CD14-positive monocyte (primary cell): ENCODE measurements around the gene GUCY1A1. TPM values are rescaled to one million over a fixed set of nuclear protein-coding genes. Genes with fewer than 3 reads are reported as not detected.

Source experiments
- DNase-seq, 3 donors: peaks; one replicate each; pipeline ENCODE4 v3.0.0-alpha.2; 2011 to 2022
- H2AFZ ChIP-seq: 2 replicates; pipeline ENCODE4 v1.6.0; 2012; ENCODE audit warnings: mild to moderate bottlenecking, low read depth, low read length, inconsistent platforms; ENCODE audit not compliant: insufficient read depth, poor library complexity, severe bottlenecking
- H3K27ac ChIP-seq, 2 donors: 1 replicate in 1 of 2; 2 replicates in 1 of 2; pipeline ENCODE4 v1.5.1; 2012 to 2013; ENCODE audit warnings: low read length in 2 of 2, control low read depth in 1 of 2, inconsistent platforms in 1 of 2, low read depth in 1 of 2, mild to moderate bottlenecking in 1 of 2
- H3K27me3 ChIP-seq, 2 donors: one replicate each; pipeline versions ENCODE4 v1.6.0 to v1.6.1; 2011 to 2013; ENCODE audit warnings: low read length in 2 of 2; ENCODE audit not compliant: control insufficient read depth in 2 of 2, insufficient read depth in 2 of 2
- H3K36me3 ChIP-seq, 2 donors: replicated peaks in 1 of 2; 1 replicate in 1 of 2; 2 replicates in 1 of 2; pipeline versions ENCODE4 v1.5.1 to v1.6.1; 2012 to 2013; ENCODE audit warnings: low read length in 2 of 2, control low read depth in 1 of 2, inconsistent platforms in 1 of 2, mild to moderate bottlenecking in 1 of 2; ENCODE audit not compliant: insufficient read depth in 2 of 2, control insufficient read depth in 1 of 2
- H3K4me1 ChIP-seq, 2 donors: 1 replicate in 1 of 2; 2 replicates in 1 of 2; pipeline versions ENCODE4 v1.5.1 to v1.6.1; 2012 to 2013; ENCODE audit warnings: low read length in 2 of 2, control low read depth in 1 of 2, inconsistent platforms in 1 of 2, mild to moderate bottlenecking in 1 of 2, moderate library complexity in 1 of 2; ENCODE audit not compliant: insufficient read depth in 2 of 2, control insufficient read depth in 1 of 2
- H3K4me2 ChIP-seq: replicated peaks from 2 replicates; pipeline ENCODE3; 2012; ENCODE audit warnings: low read length, moderate library complexity, mild to moderate bottlenecking; ENCODE audit not compliant: poor library complexity, severe bottlenecking; ENCODE audit errors: extremely low read depth
- H3K4me3 ChIP-seq, 3 experiments: fragments of 200-600 bp in 1 of 3; sonication (generic) in 1 of 3; replicated peaks in 1 of 3; 1 replicate in 2 of 3; 2 replicates in 1 of 3; pipeline ENCODE4 v1.5.1; 2011 to 2013; ENCODE audit warnings: low read length in 3 of 3, mild to moderate bottlenecking in 3 of 3, control low read depth in 2 of 3, low read depth in 2 of 3, inconsistent platforms in 1 of 3, moderate library complexity in 1 of 3
- H3K79me2 ChIP-seq: 2 replicates; pipeline ENCODE4 v1.6.0; 2012; ENCODE audit warnings: mild to moderate bottlenecking, control low read depth, inconsistent platforms, low read length, moderate library complexity; ENCODE audit not compliant: insufficient read depth
- H3K9ac ChIP-seq: 2 replicates; pipeline ENCODE4 v1.6.0; 2017; ENCODE audit warnings: low read length, mild to moderate bottlenecking; ENCODE audit not compliant: insufficient read depth, poor library complexity, severe bottlenecking
- H3K9me3 ChIP-seq, 2 donors: replicated peaks in 1 of 2; 1 replicate in 1 of 2; 2 replicates in 1 of 2; pipeline versions ENCODE4 v1.5.1 to v1.6.1; 2012 to 2013; ENCODE audit warnings: low read length in 2 of 2, control low read depth in 1 of 2; ENCODE audit not compliant: control insufficient read depth in 1 of 2, insufficient read depth in 1 of 2
- H4K20me1 ChIP-seq: 2 replicates; pipeline ENCODE4 v1.6.0; 2012; ENCODE audit warnings: mild to moderate bottlenecking, low read length, control low read depth, moderate library complexity; ENCODE audit not compliant: insufficient read depth
- H3K27ac Mint-ChIP-seq, 7 donors: one replicate each; pipeline ENCODE4 v1.8.0; 2020; ENCODE audit warnings: mild to moderate bottlenecking in 7 of 7, mixed read lengths in 7 of 7, moderate library complexity in 6 of 7, inconsistent platforms in 2 of 7
- H3K27me3 Mint-ChIP-seq, 3 donors: one replicate each; pipeline ENCODE4 v1.8.0; 2021 to 2022; ENCODE audit warnings: low read depth in 3 of 3, mild to moderate bottlenecking in 3 of 3, mixed read lengths in 3 of 3, moderate library complexity in 3 of 3, inconsistent platforms in 1 of 3
- H3K36me3 Mint-ChIP-seq, 2 donors: one replicate each; pipeline ENCODE4 v1.8.0; 2020; ENCODE audit warnings: mixed read lengths in 2 of 2, inconsistent platforms in 1 of 2, mild to moderate bottlenecking in 1 of 2
- H3K4me1 Mint-ChIP-seq: one replicate; pipeline ENCODE4 v1.8.0; 2020; ENCODE audit warnings: mild to moderate bottlenecking, mixed read lengths
- H3K4me3 Mint-ChIP-seq, 2 donors: one replicate each; pipeline ENCODE4 v1.8.0; 2020; ENCODE audit warnings: mild to moderate bottlenecking in 2 of 2, mixed read lengths in 2 of 2, moderate library complexity in 1 of 2
- H3K9me3 Mint-ChIP-seq, 7 donors: one replicate each; pipeline ENCODE4 v1.8.0; 2020 to 2022; ENCODE audit warnings: mixed read lengths in 7 of 7, mild to moderate bottlenecking in 6 of 7, moderate library complexity in 6 of 7, inconsistent platforms in 2 of 7
- WGBS: methylation state at CpG from one replicate; pipeline ENCODE4 v1.1.5; 2013; ENCODE audit warnings: missing lambda C conversion rate; ENCODE audit not compliant: insufficient coverage; 5-methylcytosine and 5-hydroxymethylcytosine counted together
- intact Hi-C, 2 donors: fragments of 100-400 bp; cut with micrococcal nuclease; formaldehyde crosslinking; loops; one replicate each; pipeline versions ENCODE4 v1.15.0 to v1.15.1; 2023
- polyA plus RNA-seq, 3 donors: library from polyadenylated mRNA; depleted of rRNA in 1 of 3; unstranded in 2 of 3; stranded (reverse) in 1 of 3; fragments of 300-500 nt in 2 of 3; fragments of >200 nt in 1 of 3; fragmentation: Illumina TruSeq in 2 of 3; gene quantifications; 1 replicate in 2 of 3; 2 replicates in 1 of 3; pipeline ENCODE4 v1.2.3, GENCODE V29; 2012 to 2021
- TF ChIP-seq, protein P1 (sequence below): fragments of 200-600 bp; IDR thresholded peaks from one replicate; pipeline ENCODE4 v1.8.0; 2022; ENCODE audit warnings: antibody characterized with exemption, mild to moderate bottlenecking

Gene GUCY1A1
- polyA plus RNA-seq, 3 donors, result 0.88 to 1.2 (median 0.95) TPM

DNA sequence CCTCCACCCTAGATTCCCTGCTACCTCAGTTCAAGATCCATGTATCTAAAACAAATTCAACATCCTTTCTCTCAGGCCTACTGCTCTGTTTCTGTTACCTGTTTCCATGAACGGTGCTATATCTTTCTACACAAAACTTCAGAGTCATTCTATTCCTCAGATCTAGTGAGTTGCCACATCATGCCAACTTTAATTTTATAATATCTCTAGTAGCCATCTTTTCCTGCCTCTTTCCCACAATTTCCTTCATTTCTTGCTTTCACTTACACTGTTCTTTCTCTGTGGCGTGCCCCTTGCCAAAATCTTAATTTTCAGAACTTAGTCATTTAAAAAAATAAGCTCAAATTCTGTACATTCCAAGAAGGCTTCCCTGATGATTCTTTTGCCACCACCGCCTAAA is 15.2 kb downstream of the GUCY1A1 start:
- peaks cover 0 to 3% (median 2%) of the 10 kb centered on the region in 3 donors for H3K27me3 Mint-ChIP-seq
- Histone ChIP-seq H2AFZ (peak overlapping the region; percentile 15), H3K4me3 (no peak overlapping the region), H3K79me2 (no peaks in the 10 kb centered on the region), H3K4me1 (peaks cover 15 to 39% of the 10 kb centered on the region in 2 donors), H3K36me3 (no peaks in the 10 kb centered on the region), H3K9ac (no peak overlapping the region), H3K27ac (no peak overlapping the region), H3K9me3 (no peaks in the 10 kb centered on the region), H3K27me3 (no peaks in the 10 kb centered on the region), H3K4me2 (no peak overlapping the region), H4K20me1 (no peaks in the 10 kb centered on the region)
- H3K36me3 Mint-ChIP-seq, result no peaks in the 10 kb centered on the region
- H3K4me1 Mint-ChIP-seq, result peaks cover 37% of the 10 kb centered on the region
- intact Hi-C loops, result no loop called here
- H3K27ac Mint-ChIP-seq, result peak overlapping the region in 2 of 7 donors; percentile 9 to 43
- WGBS, result 0% methylated on average over 2 of the region's 3 CpGs
- H3K9me3 Mint-ChIP-seq, result no peaks in the 10 kb centered on the region
- no peak for DNase-seq
- H3K4me3 Mint-ChIP-seq, result no peak overlapping the region
- TF ChIP-seq, protein P1, sequence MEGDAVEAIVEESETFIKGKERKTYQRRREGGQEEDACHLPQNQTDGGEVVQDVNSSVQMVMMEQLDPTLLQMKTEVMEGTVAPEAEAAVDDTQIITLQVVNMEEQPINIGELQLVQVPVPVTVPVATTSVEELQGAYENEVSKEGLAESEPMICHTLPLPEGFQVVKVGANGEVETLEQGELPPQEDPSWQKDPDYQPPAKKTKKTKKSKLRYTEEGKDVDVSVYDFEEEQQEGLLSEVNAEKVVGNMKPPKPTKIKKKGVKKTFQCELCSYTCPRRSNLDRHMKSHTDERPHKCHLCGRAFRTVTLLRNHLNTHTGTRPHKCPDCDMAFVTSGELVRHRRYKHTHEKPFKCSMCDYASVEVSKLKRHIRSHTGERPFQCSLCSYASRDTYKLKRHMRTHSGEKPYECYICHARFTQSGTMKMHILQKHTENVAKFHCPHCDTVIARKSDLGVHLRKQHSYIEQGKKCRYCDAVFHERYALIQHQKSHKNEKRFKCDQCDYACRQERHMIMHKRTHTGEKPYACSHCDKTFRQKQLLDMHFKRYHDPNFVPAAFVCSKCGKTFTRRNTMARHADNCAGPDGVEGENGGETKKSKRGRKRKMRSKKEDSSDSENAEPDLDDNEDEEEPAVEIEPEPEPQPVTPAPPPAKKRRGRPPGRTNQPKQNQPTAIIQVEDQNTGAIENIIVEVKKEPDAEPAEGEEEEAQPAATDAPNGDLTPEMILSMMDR, result no peak

DNA sequence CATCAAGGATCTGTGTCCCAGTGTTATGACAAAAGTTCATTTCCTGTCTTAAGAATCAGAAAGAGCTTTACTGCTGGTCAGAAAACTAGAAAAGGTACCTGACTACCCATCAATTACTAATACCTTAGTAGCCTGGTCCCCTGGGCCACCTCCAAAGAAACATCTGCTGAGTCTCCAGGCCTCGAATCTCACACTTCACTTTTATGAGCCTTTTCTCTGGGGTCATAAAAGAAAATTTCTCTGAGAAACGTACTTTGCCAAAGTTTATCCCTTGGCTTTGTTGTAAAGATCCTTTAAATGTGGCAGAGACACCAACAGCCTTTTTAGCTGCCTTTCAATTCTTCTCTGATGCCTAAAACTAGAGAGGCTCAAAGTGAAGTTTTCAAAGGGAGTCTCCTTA is 17.8 kb downstream of the GUCY1A1 start:
- H3K4me2 ChIP-seq, result no peak overlapping the region
- no peak overlapping the region for H3K4me3 Mint-ChIP-seq
- peaks cover 9 to 34% of the 10 kb centered on the region in 2 donors for H3K4me1 ChIP-seq
- no peaks in the 10 kb centered on the region for H3K9me3 ChIP-seq
- peaks cover 32% of the 10 kb centered on the region for H3K4me1 Mint-ChIP-seq
- peaks cover 0 to 3% (median 2%) of the 10 kb centered on the region in 3 donors for H3K27me3 Mint-ChIP-seq
- no peak overlapping the region for H3K27ac ChIP-seq
- H3K9me3 Mint-ChIP-seq, result peaks cover 0 to 1% (median 0%) of the 10 kb centered on the region in 7 donors
- no peak overlapping the region for H3K27ac Mint-ChIP-seq
- DNase-seq, result no peak
- H3K4me3 ChIP-seq, result no peak overlapping the region
- H3K36me3 Mint-ChIP-seq, result no peaks in the 10 kb centered on the region
- no peaks in the 10 kb centered on the region for H3K27me3 ChIP-seq
- WGBS, result no CpG with 5 or more reads among the region's 2 CpGs
- intact Hi-C loops, result no loop called here
- no peaks in the 10 kb centered on the region for H3K36me3 ChIP-seq
- no peaks in the 10 kb centered on the region for H3K79me2 ChIP-seq
- H4K20me1 ChIP-seq, result no peaks in the 10 kb centered on the region
- peak overlapping the region; percentile 32 for H2AFZ ChIP-seq
- H3K9ac ChIP-seq, result no peak overlapping the region
- TF ChIP-seq, protein P1, result no peak
